HG03064 (cell line): ENCODE measurements around the gene ARIH1.
"Not testable (repeated sequence)": the region's sequence is repeated elsewhere in the genome, so short reads cannot be mapped to it uniquely, and the experiment has no call there.

Source experiments
- ATAC-seq: cut with Tn5 transposase; IDR thresholded peaks from one replicate; pipeline ENCODE4 v1.9.1; 2021; ENCODE audit warnings: low read depth; ENCODE audit not compliant: unreplicated experiment

ARIH1 gene, protein sequence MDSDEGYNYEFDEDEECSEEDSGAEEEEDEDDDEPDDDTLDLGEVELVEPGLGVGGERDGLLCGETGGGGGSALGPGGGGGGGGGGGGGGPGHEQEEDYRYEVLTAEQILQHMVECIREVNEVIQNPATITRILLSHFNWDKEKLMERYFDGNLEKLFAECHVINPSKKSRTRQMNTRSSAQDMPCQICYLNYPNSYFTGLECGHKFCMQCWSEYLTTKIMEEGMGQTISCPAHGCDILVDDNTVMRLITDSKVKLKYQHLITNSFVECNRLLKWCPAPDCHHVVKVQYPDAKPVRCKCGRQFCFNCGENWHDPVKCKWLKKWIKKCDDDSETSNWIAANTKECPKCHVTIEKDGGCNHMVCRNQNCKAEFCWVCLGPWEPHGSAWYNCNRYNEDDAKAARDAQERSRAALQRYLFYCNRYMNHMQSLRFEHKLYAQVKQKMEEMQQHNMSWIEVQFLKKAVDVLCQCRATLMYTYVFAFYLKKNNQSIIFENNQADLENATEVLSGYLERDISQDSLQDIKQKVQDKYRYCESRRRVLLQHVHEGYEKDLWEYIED

DNA sequence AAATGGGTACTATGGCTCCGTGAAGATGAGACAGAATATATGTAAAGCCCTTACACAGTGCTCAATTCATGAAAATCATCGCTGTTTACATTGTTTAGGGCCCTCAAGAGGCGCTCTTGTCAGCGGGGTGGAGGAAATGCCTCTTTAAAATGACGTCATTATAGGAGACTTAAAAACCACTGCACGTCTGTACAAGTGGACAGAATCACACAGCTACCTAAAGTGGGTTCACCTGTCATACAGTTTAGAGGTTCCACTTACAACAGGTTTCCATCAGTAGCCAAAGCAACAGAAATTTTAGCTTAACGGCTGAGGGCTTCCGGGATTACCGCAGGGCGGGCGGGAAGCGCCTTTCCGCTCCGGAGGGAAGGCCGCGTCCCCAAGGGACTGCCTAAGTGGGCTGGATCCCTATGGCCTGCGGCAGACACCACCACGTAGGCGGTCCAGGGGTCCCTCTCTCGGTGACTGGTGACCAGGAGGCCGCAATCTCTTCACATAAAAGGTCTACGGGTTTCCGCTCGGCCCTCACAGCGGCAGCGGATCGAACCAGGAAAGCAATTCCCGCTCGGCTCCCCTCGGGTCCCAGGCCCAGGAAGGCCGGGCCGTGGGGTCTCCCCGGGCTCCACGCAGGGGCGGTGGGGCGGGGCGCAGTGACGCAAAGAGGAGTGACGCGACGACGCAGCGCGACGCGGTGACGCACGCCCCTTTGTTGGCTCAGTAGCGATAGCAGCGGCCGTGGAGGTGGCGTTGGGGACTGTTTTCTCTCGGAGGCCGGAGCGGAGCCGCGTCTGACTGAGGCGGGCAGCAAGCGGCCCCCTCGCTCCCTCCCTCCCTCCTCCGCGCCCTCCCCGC is at the start of gene ARIH1:
Gene ARIH1 (plus strand): TSS at position 717 of the 852 bp plus-strand sequence. CDS start 310 bp downstream, outside the sequence.
- ATAC-seq, result peak; percentile 76

DNA sequence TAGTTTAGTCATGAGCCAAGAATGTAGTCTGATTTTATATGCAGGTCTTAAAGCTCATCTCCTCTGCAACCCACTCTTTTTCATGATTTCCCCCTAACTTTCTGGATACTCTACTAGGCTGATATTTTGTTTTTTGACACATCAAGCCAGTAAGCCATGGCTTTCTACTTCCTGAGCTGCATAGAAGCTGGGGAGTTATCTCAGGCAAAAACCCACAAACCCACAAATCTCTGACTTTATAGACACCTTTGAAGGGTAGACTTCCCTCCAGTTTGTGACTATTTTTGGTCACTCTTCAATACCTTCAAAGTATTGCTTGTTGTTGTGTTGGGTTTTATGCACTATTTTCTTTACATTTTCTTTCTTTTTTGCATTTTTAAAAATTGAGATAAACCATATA is 47.4 kb upstream of the ARIH1 start:
- no peak for ATAC-seq

DNA sequence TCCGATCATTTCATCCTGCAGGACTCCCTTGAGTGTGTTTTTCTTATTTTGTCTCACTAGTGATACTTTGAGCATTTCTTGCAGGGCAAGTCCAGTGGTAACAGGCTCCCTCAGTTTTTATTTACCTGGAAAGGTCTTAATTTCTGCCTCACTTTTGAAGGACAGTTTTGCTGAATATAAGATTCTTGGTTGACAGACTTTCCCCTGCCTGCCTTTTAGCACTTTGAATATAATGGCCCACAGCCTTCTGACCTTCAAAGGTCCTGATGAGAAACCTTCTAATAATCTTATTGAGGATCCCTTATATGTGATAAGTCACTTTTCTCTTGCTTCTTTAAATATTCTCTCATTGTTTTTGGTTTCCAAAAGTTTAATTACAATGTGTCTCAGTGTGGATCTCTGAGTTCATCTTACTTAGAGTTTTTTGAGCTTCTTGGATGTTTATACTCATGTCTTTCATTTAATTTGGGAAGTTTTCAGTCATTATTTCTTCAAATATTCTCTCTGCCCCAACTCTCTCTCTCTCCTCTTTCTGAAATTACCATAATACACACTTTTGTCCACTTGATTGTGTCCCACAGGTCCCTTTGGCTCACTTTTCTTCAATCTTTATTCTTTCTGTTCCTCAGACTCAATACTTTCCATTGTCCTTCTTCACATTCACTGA is 36.3 kb upstream of the ARIH1 start:
- ATAC-seq, result no peak

DNA sequence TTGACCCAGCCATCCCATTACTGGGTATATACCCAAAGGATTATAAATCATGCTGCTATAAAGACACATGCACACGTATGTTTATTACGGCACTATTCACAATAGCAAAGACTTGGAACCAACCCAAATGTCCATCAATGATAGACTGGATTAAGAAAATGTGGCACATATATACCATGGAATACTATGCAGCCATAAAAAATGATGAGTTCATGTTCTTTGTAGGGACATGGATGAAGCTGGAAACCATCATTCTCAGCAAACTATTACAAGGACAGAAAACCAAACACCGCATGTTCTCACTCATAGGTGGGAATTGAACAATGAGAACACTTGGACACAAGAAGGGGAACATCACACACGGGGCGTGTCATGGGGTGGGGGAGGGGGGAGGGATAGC is 31.3 kb upstream of the ARIH1 start:
- not testable (repeated sequence) for ATAC-seq

DNA sequence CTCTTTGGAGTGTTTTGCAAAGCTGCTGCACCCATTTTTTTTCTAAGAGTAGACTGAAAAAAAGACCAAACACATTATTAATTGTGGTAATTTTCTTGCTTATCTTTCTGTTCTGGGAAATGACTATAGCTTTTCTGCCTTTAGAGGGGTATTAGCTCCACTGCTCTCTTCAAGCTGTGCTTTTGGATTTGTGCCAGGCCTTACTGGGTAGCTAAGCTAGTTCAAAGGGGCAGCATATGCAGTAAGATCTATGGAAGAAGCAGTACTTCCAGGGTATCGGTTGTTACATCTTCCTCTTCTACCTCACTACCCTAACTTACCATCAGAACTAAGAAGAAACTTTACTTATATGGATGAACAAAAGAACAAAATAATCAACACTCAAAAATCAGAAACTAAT is 28.7 kb upstream of the ARIH1 start:
- ATAC-seq, result no peak

DNA sequence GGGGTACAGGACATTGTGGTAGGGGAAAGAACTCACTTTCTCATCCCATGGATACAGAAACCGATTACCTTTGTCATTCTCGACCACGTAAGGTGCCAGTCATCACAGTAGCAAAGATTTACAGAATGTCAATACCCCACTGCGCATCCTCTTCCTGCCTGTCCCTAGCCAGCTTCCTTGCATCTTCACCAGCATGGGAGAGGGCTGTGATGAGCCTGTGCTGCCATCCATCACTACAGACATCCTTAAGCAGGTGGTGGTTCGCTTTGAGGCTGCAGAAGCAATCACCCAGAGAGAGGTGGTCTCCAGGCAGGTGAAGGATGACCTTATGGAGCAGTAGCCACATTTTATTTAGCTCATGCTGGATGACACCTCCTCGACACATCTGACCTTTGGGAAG is 23.3 kb upstream of the ARIH1 start:
- ATAC-seq, result no peak

DNA sequence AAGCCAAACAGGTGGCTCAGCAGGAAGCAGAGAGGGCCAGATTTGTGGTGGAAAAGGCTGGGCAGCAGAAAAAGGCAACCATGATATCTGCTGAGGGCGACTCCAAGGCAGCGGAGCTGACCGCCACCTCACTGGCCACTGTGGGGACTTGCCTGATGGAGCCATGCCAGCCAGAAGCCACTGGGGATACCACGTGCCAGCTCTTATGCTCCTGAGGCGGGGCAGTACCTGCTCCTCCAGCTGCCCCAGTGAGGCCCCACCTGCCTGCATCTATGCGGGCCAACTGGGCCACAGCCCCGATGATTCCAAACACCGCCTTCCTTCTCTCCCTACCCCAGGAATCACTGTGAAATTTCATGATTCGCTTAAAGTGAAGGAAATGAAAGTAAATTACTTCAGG is 22.9 kb upstream of the ARIH1 start:
- ATAC-seq, result no peak

DNA sequence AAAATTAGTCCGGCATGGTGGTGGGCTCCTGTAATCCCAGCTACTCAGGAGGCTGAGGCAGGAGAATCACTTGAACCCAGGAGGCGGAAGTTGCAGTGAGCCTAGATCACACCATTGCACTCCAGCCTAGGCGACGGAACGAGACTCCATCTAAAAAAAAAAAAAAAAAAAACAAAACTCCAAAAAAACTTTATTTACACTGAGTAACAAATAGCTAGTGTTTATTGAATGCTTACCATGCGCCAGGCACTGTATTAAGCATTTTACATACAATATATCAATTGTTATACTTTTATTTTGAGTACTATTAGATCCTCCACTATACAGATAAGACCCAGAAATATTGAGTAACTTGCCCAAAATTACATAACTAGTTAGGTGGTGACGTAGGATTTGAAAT is 17.4 kb upstream of the ARIH1 start:
- ATAC-seq, result no peak

DNA sequence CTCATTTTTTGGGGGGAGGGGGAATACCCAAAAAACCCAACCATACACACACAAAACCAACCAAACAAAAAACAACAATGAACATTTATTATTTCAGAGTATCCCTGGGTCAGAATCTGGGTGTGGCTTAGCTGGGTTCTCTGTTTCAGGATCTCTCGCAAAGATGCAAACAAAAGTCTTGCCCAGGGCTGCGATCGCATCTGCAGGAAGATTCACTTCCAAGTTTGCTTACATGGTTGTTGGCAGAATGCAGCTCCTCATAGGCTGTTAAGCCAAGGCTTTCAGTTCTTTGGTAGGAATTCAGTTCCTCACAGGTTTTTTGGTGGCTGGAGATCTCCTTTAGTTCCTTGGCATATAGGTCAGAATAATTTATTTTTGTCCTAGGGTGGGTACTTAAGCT is 13.7 kb upstream of the ARIH1 start:
- ATAC-seq, result no peak

DNA sequence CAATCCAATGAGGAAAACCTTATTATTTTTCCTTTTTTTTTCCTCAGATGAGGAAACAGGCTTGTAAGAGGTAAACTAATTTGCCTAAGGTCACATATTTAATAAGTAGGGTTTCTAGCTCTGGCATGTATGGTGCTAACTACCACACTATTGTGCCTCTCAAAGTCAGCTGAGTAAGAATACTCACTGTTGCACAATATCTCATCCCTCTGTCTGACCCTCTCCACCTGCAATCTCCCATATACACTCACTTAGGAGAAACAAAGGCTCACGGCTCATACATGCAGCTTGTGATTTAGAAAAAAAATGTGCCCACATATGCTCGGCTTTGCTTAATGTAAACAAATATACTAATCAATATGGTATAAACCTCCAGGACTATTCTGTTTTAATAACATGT is 10.4 kb upstream of the ARIH1 start:
- ATAC-seq, result no peak

DNA sequence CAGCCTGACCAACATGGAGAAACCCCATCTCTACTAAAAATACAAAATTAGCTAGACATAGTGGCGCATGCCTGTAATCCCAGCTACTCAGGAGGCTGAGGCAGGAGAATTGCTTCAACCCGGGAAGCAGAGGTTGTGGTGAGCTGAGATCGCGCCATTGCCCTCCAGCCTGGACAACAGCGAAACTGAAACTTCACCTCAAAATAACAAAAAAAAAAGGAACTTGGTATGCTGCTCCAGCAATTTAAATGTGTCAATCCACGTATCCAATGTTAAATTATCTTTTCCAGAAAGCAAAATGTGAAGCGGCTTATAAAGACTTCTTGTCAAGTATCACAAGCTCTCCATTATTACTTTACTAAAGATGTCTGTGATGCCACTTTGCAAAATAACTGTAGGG is 9.9 kb upstream of the ARIH1 start:
- no peak for ATAC-seq

DNA sequence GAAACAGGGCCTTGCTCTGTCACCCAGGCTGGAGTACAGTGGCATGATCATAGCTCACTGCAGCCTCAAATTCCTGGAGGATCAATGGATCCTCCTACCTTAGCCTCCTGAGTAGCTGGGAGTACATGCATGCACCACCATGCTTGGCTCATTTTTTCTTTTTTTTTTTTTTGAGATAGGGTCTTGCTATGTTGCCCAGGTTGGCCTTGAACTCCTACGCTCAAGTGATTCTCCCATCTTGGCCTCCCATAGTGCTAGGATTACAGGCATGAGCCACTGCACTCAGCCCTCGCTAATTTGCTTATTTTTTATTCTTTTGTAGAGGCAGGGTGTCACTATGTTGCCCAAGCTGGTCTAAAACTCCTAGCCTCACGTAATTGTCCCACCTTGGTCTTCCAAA is 6.0 kb upstream of the ARIH1 start:
- ATAC-seq, result no peak

DNA sequence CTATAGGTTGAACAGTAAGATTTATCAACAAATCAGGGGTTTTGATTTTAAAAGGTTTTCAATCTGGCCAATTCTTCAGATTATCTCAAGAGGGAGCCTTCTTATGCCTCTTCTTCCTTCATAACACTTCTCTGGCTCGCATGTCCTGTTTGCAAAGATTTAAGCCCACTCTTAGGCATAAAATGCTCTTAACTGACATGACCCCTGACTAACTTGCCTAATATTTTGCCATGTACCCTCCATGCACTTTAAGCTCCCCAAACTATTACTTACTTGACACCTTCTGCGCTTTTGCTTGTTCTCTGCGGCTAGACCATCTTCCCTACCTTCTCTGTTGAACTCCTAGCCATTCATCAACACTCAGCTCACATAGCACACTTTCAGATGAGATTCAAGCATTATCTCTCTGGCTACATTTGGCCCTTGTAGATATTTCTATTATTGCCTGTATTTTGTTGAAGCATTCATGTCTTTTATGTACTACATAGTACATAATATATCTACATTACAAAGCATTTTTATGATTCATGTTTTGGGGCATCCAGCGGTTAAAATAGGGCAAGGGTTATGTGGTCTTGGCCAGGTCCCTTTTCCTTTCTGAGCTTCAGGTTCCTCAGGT is 1.0 kb upstream of the ARIH1 start:
- no peak for ATAC-seq

DNA sequence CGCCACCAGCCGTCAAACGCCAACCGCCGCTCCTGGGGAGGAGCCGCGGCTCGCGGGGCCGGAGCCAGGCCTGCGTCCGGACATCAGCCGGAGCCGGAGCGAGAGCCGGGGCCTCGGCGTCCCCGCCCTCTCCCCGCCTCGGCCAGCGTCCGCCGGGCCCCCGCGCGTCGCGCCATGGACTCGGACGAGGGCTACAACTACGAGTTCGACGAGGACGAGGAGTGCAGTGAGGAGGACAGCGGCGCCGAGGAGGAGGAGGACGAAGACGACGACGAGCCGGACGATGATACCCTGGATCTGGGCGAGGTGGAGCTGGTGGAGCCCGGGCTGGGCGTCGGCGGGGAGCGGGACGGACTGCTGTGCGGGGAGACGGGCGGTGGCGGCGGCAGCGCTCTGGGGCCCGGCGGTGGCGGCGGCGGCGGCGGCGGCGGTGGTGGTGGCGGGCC is 359 bp downstream of the ARIH1 start:
- no peak for ATAC-seq

DNA sequence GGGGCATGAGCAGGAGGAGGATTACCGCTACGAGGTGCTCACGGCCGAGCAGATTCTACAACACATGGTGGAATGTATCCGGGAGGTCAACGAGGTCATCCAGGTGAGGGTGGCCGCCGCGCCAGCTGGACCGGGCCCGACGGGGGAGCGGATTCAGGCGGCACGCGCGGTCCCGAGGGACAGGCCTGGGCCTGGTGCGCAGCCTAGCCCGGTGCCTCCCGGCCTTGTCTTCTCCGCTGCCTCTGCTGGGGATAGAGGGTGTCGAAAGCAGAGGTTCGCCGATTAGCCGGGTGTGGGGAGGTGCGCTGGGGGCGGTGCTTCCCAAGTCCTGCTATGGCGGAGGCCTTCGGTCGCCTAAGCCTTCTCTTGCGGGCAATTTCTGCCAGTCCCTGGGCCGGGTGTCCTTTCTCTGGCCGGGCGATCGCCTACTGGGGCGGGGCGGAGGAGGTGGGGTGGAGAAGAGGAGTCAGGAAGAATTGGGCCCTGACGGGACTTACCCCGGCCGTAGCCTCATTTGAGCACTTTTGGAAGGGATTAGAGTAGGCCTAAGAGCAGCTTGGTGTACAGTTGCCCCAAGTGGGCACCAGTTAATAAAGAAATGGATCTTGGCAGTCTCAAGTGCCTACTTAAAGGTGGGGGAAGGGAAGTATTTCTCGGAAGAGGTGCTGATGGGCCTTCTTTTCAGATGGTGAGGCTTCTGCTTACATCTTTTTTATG is 940 bp downstream of the ARIH1 start:
- ATAC-seq, result peak; percentile 29

DNA sequence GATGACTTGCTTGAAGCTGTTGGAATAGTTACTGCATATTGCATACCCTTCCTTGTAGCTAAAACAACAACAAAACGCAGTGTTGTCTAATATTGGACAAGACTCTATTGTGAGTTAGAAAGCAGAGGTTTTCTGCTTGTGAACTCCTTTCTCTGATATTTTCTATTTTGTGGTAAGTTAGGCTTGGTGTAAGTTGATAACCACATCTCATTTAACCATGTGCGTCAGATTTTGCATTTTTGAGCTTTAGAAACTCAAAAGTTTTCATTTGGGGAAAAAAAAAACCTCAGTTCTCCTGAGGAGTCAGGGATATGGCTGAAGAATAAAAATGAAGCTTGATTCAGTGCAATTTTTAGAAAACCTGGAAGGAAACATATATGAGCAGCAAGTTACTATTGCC is 1.5 kb downstream of the ARIH1 start:
- no peak for ATAC-seq

DNA sequence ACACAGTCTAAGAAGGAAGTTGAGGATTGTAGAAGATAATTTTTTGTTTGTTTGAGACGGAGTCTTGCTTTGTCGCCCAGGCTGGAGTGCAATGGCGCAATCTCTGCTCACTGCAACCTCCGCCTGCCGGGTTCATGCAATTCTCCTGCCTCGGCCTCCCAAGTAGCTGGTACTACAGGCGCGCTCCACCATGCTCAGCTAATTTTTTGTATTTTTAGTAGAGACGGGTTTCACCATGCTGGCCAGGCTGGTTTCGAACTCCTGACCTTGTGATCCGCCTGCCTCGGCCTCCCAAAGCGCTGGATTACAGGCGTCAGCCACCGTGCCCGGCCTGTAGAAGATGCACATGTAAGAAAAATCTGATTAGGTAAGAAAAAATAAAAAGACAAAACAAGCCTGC is 2.2 kb downstream of the ARIH1 start:
- not testable (repeated sequence) for ATAC-seq

DNA sequence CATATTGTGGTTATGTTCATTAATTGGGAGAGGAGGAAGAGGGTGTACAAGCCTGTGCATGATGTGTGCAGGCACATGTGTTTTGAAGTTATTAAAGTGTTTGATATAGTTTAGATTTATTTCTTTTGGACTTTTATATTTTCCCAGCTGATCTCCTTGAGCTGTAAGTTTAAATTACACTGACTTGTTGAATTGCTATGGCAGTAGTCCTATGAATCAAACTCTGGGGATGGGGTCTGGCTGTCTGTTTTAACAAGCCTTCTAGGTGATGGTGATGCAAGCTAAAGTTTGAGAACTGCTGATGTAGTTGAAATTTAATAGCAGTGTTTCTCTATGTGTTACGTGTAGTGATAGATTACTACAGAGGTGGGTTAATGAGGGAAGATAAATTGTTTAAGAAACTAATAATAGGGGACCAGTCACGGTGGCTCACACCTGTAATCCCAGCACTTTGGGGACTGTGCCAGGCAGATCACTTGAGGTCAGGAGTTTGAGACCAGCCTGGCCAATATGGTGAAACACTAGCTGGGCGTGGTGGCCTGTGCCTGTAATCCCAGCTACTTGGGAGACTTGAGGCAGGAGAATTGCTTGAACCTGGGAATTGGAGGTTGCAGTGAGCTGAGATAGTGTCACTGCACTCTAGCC is 7.0 kb downstream of the ARIH1 start:
- ATAC-seq, result no peak

DNA sequence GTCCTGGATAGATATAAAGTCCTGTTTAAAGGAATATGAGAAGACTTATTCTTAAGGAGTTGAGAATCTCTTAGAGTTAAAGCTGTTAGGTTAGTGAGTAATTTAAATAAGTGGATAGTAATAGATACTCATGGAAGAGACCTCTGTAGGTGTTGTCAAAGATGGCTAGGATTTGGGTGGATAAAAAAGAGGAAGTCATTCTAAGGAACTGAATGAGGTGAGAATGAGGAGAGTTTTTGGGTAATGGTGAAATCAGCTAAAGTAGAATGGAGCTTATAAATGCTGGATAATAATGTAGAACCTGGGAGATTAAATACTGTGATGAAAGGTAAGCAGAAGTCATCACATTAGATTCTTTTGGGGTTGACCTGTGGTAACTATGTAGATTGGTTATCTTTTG is 8.1 kb downstream of the ARIH1 start:
- ATAC-seq, result no peak
